Brain pericyte (primary cell): Measurements from ENCODE around the gene STX16.

Experiments used
- DNase-seq: peaks from one replicate; pipeline ENCODE4 v3.0.0-alpha.2; 2012; ENCODE audit warnings: low read depth, low spot score

STX16 gene

GRCh38 chr20:58697201-58697866, 46.3 kb downstream of the STX16 start:
- no peak for DNase-seq

- DNase-seq: no peak
These were observed 47.0 kb downstream of the STX16 start for GRCh38 chr20:58697867-58698703.

DNA sequence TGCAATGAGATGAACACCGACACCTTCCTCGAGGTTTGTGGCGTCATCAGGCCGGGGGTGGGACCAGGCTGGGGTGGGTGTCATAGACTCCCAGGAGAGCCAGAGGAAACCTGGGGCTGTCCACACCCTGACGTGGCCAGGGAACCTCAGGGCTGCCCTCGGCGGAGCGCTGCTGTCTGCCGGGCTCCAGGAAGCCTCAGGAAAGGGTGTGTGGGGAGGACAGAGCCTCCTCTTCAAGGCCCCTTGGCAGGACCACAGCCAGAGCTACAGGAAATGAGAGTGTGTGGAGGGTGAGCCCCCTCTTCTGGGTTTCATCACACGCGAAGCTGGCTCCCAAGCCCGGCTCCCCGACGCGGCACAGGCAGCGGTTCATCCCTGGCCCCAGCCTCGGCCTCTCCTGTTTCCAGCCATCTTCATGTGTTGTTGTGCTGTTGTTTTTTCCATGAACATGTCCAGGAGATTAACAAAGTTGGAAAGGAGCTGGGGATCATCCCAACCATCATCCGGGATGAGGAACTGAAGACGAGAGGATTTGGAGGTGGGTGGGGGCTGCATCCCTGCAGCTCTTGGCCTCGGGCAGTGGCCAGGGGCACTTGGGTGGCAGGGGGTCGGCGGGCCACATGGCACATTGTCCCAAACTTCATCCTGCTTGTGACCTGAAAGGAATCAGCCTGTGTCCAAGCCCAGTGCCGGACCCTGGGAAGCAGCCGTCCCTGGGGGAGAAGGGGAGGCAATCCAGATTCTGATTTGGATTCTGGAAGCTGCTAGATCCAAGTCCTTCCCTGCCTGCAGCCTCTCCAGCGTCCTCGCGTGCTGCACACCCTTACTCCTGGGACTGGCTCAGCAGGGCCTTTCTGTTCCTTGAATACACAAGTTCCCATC, 47.9 kb downstream of the STX16 start:
- DNase-seq: no peak

DNA sequence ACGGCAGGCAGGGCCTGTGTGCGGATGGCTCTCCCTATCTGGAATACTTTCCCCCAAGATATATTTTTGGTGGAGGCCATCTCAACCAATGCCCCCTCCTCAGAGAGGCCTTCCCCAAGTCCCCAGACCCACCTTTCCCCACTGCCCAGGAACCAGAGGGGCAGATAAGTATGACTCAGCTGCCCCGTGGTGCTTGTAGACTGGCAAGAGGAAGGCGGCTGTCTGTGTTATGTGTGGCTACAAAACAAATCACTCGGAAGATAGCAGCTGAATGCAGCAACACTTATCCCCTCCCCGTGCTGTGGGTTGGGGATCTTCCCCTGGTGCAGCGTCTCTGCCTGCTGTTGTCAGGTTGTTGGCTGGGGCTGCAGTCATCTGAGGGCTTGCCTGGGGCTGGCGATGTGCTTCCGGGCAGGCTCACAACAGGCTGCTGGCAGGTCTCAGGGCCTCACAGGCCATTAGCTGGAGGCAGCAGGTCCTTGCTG, 48.6 kb downstream of the STX16 start:
- DNase-seq: no peak

DNA sequence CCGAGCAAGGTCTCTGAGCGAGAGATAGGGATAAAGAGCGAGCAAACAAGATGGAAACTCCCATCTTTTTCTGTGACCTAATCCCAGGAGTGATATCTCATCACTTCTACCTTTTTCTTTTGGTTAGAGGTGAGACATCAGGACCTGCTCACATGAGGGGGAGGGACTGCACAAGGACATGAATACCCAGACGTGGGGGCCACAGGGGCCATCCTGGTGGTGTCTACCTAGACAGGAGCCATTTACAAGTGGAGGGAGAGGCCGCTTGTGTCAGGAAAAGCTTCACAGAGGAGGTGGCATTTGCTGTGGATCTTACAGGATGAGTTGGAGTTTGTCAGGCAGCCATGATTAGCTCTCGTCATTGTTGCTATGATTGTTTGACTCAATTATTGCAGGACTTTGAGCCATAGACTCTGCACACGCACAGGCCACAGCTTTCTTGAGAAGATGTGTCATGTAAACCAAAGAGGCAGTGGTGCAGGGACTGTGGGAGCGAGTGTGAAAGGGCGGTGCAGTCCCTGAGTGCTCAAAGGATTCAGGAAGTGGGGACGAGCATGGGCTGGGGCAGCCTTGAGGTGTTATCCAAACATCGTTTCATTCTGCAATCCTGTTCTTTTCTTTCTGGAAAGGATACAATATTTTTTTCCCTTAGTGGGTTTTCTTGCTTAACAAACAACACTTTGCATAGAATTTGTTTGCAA, 49.2 kb downstream of the STX16 start:
- DNase-seq: no peak

DNA sequence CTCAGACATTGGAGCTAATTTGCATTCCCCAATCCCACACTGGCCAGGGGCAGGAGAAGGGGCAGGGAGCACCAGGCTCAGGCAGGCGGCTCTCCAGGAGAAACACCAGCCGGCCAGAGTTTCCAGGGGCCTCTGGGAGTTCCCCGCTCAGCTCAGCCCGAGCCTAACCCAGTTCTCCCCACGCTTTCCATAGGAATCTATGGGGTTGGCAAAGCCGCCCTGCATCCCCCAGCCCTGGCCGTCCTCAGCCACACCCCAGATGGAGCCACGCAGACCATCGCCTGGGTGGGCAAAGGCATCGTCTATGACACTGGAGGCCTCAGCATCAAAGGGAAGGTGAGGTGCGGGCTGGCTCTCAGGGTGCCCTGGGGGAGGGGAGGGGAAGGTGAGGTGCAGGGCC, 49.7 kb downstream of the STX16 start:
- DNase-seq: no peak

GRCh38 chr20:58701431-58702160, 50.5 kb downstream of the STX16 start:
- DNase-seq: no peak

- no peak for DNase-seq
These were observed 51.1 kb downstream of the STX16 start for GRCh38 chr20:58702161-58702510.

- no peak for DNase-seq
These were observed 52.0 kb downstream of the STX16 start for GRCh38 chr20:58702859-58703648.

DNA sequence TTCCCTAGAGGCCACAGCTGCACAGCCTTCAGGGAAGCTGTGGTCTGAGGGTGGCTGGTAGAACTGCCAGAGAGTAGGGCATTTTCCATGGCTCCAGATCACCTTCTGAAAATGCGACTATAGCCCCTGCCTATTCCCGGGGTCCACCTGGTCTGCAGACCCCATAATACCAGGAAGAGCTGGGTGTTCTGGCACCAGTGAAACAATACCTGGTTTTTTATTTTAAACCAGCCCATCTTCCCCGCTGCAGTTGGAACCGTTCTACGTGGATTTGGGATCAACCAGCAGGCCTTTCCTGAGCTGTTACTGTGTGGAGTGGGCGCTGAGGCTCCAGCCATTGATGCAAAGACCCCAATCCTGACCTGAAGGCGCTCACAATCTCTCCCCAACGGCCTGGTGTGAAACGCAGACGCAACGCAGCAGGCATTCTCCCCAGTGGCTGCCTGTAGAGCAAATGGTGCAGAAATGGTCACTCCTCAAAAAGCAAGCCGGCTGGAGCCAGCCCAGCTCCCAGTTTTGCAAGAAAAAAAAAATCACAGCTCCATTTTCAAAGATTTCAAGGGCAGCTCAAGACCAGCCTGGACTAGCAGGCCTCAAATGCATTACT, 52.8 kb downstream of the STX16 start:
- DNase-seq: no peak

GRCh38 chr20:58705208-58705926, 54.3 kb downstream of the STX16 start:
- DNase-seq: no peak

DNA sequence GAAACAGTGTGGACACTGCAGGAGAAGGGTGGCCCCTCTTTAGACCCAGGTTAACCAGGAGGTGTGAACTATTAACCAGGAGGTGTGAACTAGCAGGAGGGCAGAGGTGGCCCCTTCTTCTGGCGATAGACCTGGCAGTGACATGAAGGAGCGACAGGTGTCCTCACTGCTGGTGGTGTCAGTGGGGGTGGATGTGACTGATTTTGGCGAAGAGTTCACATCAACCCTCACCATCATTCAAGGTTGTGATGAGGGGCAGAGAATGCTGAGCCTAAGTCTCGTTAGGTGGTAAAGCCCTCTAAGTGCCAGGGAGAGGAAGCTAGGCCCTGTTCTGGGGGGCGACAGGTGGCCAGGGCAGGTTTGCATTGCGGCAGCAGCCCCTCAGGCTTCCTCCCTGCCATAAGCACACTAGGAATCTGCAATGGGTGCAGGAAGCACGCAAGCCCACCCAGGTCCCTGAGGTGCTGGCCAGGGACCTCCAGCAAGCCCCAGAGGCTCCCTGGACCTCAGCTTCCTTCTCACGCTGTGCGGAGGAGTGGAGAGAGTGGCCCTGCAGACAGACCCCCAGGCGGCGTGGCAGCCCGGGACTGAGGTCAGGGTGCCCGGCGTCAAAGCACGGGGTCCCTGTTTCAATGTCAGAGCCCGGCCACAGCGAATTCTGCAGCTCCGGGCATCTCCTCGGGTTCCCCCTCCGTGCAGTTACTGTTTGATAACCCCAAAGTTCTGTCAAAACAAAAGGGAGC, 55.2 kb downstream of the STX16 start:
- no peak for DNase-seq

- no peak for DNase-seq
These were observed 56.0 kb downstream of the STX16 start for GRCh38 chr20:58706975-58707681.

GRCh38 chr20:58707770-58708169, 56.7 kb downstream of the STX16 start:
- DNase-seq: no peak

- DNase-seq: no peak
These were observed 57.3 kb downstream of the STX16 start for GRCh38 chr20:58708246-58708931.

GRCh38 chr20:58709013-58709702, 58.1 kb downstream of the STX16 start:
- DNase-seq: no peak
